Large intestine (tissue), 3 donors: ENCODE results near the gene COPZ2. TPM values are rescaled to one million over a fixed set of nuclear protein-coding genes. Genes with fewer than 3 reads are reported as not detected.
A peak's percentile ranks its signal among the peaks of the same experiment; 100 is the strongest.
"Not testable (repeated sequence)": the region's sequence is repeated elsewhere in the genome, so short reads cannot be mapped to it uniquely, and the experiment has no call there.

Experiments used
- DNase-seq, 2 donors: peaks; one replicate each; pipeline versions ENCODE4 v3.0.0 to v3.0.0-alpha.2; 2013
- H3K27ac ChIP-seq: one replicate; pipeline ENCODE4 v1.5.1; 2013; ENCODE audit warnings: low read length
- H3K27me3 ChIP-seq: 2 replicates; pipeline ENCODE4 v1.6.1; 2013; ENCODE audit warnings: low read length; ENCODE audit not compliant: control insufficient read depth, insufficient read depth
- H3K36me3 ChIP-seq: 2 replicates; pipeline ENCODE4 v1.6.1; 2013; ENCODE audit warnings: low read length; ENCODE audit not compliant: control insufficient read depth, insufficient read depth
- H3K4me1 ChIP-seq: one replicate; pipeline ENCODE4 v1.6.1; 2013; ENCODE audit warnings: low read length; ENCODE audit not compliant: control insufficient read depth, insufficient read depth
- H3K4me3 ChIP-seq: one replicate; pipeline ENCODE4 v1.5.1; 2013; ENCODE audit warnings: low read length
- H3K9me3 ChIP-seq: one replicate; pipeline ENCODE4 v1.6.1; 2013; ENCODE audit warnings: mild to moderate bottlenecking, low read depth, low read length, moderate library complexity; ENCODE audit not compliant: control insufficient read depth
- WGBS: methylation state at CpG from one replicate; pipeline ENCODE4 v1.1.5; 2013; ENCODE audit warnings: low lambda C conversion rate; ENCODE audit not compliant: insufficient coverage; 5-methylcytosine and 5-hydroxymethylcytosine counted together
- polyA plus RNA-seq: library from polyadenylated mRNA; unstranded; fragments of 120-200 nt; gene quantifications from one replicate; pipeline ENCODE4 v1.2.1, GENCODE V29; 2013

COPZ2 gene
- polyA plus RNA-seq, 1 donor: 13.2 TPM

DNA sequence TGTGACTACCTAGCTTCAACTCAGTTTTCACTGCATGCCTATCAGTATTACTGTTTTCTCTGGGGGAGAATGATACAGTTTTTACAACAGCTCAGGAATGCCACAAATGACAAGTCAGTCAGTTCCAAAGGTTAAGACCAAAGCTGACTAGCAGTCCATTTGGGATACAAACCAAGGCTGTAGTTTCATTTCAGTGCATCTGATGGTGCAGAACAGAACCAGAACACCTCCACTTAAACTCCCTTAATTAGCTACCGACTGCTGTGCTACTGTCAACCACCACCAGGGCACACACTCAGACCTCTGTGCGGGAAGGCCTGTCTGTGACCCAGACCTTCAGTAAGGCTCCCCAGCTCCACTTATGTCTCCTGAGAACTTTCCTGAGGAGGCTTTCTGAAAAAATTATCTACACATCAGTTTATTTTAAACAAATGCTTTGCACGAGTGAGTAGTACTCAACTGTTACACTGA, 30.9 kb upstream of the COPZ2 start:
- Histone ChIP-seq H3K4me1 (no peaks in the 10 kb centered on the region), H3K36me3 (peaks cover 46% of the 10 kb centered on the region), H3K27ac (no peak overlapping the region), H3K9me3 (no peaks in the 10 kb centered on the region), H3K27me3 (no peaks in the 10 kb centered on the region), H3K4me3 (no peak overlapping the region)
- no CpG with 5 or more reads among the region's 3 CpGs for WGBS
- DNase-seq: peak; percentile 25 to 58

DNA sequence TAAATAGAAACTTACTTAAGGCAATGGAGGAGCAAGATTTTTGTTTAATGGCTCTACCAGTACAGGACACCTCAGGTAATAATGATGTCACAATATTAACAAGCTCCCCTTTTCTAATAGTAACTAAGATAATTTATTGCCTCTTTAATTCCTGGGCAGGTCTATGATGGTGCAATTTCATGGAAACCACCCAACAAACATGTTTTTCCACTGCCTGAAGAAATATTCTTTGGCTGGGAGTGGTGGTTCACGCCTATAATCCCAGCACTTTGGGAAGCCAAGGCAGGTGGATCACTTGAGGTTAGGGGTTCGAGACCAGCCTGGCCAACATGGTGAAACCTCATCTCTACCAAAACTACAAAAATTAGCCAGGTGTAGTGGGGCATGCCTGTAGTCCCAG, 30.2 kb upstream of the COPZ2 start:
- H3K27ac ChIP-seq, H3K4me3 ChIP-seq, H3K9me3 ChIP-seq, H3K4me1 ChIP-seq, DNase-seq, H3K27me3 ChIP-seq: not testable (repeated sequence)
- WGBS: no CpG with 5 or more reads among the region's 2 CpGs
- H3K36me3 ChIP-seq: peaks cover 48% of the 10 kb centered on the region

DNA sequence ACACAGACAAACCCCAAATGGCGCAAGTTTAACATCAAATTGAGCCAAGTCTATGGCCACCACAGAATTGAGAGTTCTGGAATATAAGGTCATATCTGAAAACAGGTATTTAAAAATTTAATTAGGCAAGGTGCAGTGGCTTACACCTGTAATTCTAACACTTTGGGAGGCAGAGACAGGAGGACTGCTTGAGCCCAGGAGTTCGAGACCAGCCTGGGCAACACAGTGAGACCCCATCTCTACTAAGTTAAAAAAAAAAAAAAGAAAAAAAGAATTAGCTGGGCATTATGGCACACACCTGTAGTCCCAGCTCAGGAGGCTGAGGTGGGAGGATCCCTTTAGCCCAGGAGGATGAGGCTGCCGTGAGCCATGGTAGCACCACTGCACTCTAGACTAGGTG, 29.6 kb upstream of the COPZ2 start:
- no peaks in the 10 kb centered on the region for H3K4me1 ChIP-seq
- 100% methylated on average over 1 of the region's 3 CpGs for WGBS
- DNase-seq: no peak
- no peak overlapping the region for H3K27ac ChIP-seq
- no peak overlapping the region for H3K4me3 ChIP-seq
- H3K36me3 ChIP-seq: peaks cover 51% of the 10 kb centered on the region
- no peaks in the 10 kb centered on the region for H3K27me3 ChIP-seq
- no peaks in the 10 kb centered on the region for H3K9me3 ChIP-seq

DNA sequence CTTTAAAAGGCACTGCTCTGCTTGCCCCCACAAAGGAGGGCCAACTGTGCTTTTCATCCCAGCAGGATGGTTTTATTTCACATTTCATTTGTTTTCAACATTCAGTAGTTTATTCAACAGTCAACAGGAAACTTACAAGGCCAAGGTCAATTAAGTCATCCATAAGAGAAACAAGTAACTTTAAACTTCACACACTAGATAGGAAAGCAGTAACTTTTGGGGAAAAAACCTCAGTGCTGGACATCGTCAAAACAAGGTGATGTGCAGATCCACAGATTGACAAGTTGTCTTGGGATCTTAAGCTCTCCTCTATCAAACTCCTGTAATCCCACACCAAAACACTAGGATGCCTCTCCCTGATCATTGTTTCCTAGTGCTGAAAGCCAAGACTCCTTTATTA, 29.1 kb upstream of the COPZ2 start:
- no CpG with 5 or more reads among the region's 1 CpG for WGBS
- Histone ChIP-seq H3K4me3 (no peak overlapping the region), H3K27me3 (no peaks in the 10 kb centered on the region), H3K36me3 (peaks cover 52% of the 10 kb centered on the region), H3K4me1 (no peaks in the 10 kb centered on the region), H3K9me3 (no peaks in the 10 kb centered on the region), H3K27ac (no peak overlapping the region)
- no peak for DNase-seq

DNA sequence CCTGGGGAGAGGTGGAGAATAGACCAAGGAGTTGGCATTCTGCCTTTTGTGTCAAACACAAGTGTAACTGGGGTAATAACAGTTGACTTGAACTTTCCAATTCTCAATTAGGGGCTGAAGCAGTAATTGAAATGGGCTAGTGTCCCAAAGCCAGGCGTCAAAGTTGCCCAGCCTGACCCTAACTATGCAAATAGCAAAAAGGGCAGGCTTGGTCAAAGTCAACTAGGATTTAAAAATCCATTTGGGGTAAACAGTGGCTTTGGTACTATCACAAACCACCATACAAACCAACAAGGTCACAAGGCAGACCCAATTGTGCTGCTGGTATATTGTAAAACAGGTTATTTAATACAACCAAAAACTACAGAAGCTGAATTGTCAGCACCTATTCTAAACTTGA, 28.6 kb upstream of the COPZ2 start:
- no CpG with 5 or more reads among the region's 1 CpG for WGBS
- Histone ChIP-seq H3K27me3 (no peaks in the 10 kb centered on the region), H3K36me3 (peaks cover 52% of the 10 kb centered on the region), H3K27ac (no peak overlapping the region), H3K4me1 (no peaks in the 10 kb centered on the region), H3K9me3 (no peaks in the 10 kb centered on the region), H3K4me3 (no peak overlapping the region)
- DNase-seq: no peak

DNA sequence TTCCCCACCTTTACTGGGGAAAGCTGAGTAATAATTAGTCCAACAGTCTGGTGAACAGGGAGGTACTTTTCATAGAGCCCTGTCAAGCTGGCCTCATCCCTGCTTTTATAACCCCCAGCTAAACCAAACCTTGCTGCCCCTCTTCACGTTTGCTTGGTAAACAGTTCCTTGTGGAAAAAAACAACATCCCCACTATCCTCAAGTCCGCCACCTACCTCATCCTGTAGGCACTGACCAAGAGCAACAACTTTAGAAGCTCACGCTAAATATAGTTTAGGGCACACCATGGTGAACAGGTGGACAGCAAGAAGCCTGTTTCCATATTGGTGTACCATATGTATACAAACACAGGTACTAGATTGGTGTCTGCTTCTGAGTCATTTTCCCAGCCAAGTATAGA, 27.0 kb upstream of the COPZ2 start:
- no peak for DNase-seq
- no peak overlapping the region for H3K4me3 ChIP-seq
- H3K36me3 ChIP-seq: peaks cover 62% of the 10 kb centered on the region
- WGBS: no CpG with 5 or more reads among the region's 3 CpGs
- no peak overlapping the region for H3K27ac ChIP-seq
- H3K27me3 ChIP-seq: no peaks in the 10 kb centered on the region
- H3K9me3 ChIP-seq: no peaks in the 10 kb centered on the region
- no peaks in the 10 kb centered on the region for H3K4me1 ChIP-seq

DNA sequence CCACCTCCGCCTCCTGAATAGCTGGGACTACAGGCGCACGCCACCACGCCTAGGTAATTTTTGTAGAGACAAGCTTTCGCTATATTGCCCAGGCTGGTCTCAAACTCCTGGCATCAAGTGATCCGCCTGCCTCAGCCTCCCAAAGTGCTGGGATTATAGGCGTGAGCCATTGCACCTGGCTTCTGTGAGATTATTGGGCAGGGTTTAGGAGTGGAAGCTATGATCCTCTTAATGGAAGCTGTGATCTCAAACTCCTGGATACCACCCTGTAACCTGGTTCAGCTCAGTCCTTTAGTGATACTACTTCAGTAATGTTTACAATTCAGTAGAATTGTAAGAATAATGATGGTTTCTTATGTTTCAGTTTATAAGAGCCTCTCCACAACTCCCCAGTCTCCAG, 24.7 kb upstream of the COPZ2 start:
- Histone ChIP-seq H3K27ac (no peak overlapping the region), H3K36me3 (peaks cover 80% of the 10 kb centered on the region), H3K4me3 (no peak overlapping the region), H3K4me1 (no peaks in the 10 kb centered on the region), H3K27me3 (no peaks in the 10 kb centered on the region), H3K9me3 (no peaks in the 10 kb centered on the region)
- no CpG with 5 or more reads among the region's 7 CpGs for WGBS
- no peak for DNase-seq

DNA sequence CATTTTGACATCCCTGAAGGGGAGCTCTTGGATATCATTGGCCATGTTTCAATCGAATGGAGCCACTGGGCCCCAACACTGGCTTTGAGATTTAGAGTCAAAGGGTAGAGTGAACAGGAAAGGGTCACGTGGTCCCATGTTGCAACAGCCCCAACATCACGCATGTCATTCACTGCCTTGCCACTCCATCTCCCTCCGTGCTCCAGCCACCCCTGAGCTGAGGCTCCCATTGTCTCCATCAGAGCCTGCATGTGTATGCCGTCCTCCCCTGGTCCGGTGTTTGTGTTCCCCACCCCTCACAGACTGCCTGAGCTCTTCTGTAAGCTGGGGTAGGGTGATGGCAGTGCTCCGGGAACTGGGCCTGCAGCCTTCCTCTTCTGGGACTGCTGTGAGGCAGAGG, 22.7 kb upstream of the COPZ2 start:
- Histone ChIP-seq H3K36me3 (peaks cover 91% of the 10 kb centered on the region), H3K27ac (no peak overlapping the region), H3K9me3 (no peaks in the 10 kb centered on the region), H3K27me3 (no peaks in the 10 kb centered on the region), H3K4me3 (no peak overlapping the region), H3K4me1 (peaks cover 3% of the 10 kb centered on the region)
- no CpG with 5 or more reads among the region's 7 CpGs for WGBS
- DNase-seq: no peak

DNA sequence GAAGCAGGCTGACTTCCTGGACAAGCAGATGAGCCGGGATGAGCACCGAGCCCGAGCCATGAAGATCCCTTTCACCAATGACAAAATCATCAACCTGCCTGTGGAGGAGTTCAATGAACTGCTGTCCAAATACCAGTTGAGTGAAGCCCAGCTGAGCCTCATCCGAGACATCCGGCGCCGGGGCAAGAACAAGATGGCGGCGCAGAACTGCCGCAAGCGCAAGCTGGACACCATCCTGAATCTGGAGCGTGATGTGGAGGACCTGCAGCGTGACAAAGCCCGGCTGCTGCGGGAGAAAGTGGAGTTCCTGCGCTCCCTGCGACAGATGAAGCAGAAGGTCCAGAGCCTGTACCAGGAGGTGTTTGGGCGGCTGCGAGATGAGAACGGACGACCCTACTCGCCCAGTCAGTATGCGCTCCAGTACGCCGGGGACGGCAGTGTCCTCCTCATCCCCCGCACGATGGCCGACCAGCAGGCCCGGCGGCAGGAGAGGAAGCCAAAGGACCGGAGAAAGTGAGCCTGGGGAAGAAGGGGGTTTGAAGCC, 21.6 kb upstream of the COPZ2 start:
- no peak for DNase-seq
- Histone ChIP-seq H3K9me3 (no peaks in the 10 kb centered on the region), H3K27ac (no peak overlapping the region)

DNA sequence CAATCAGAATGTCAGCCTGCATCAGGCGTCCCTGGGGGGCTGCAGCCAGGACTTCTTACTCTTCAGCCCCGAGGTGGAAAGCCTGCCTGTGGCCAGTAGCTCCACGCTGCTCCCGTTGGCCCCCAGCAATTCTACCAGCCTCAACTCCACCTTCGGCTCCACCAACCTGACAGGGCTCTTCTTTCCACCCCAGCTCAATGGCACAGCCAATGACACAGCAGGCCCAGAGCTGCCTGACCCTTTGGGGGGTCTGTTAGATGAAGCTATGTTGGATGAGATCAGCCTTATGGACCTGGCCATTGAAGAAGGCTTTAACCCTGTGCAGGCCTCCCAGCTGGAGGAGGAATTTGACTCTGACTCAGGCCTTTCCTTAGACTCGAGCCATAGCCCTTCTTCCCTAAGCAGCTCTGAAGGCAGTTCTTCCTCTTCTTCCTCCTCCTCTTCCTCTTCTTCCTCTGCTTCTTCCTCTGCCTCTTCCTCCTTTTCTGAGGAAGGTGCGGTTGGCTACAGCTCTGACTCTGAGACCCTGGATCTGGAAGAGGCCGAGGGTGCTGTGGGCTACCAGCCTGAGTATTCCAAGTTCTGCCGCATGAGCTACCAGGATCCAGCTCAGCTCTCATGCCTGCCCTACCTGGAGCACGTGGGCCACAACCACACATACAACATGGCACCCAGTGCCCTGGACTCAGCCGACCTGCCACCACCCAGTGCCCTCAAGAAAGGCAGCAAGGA, 21.0 kb upstream of the COPZ2 start:
- H3K4me3 ChIP-seq: no peak overlapping the region
- peaks cover 18% of the 10 kb centered on the region for H3K4me1 ChIP-seq
- no CpG with 5 or more reads among the region's 11 CpGs for WGBS
- no peaks in the 10 kb centered on the region for H3K9me3 ChIP-seq
- DNase-seq: no peak
- no peak overlapping the region for H3K27ac ChIP-seq
- no peaks in the 10 kb centered on the region for H3K27me3 ChIP-seq
- peaks cover 85% of the 10 kb centered on the region for H3K36me3 ChIP-seq

More for the DNA sequence above, 21.6 kb upstream of the COPZ2 start:
- Histone ChIP-seq H3K4me1 (peaks cover 12% of the 10 kb centered on the region), H3K4me3 (no peak overlapping the region), H3K27me3 (no peaks in the 10 kb centered on the region), H3K36me3 (peaks cover 86% of the 10 kb centered on the region)
- 100% methylated on average over 1 of the region's 32 CpGs for whole genome bisulfite sequencing

DNA sequence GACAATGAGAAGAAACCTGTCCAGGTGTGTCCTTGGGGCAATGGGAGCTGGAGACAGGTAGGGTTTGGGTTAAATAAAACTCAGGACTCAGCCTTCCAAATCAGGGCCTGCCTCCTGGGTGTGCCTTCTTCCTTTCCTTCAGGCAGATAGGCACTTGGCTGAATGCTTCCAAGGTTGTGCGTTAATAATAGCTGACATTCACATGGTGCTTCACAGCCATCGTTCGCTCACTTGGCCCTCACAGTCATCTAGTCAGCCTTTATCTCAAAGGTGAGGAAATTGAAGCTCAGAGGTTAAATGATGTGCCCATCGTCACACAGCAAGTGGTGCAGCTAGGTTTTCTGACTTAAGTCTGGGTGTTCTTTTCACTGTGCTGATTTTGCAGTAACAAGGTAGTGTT, 20.0 kb upstream of the COPZ2 start:
- Histone ChIP-seq H3K9me3 (no peaks in the 10 kb centered on the region), H3K4me1 (peaks cover 28% of the 10 kb centered on the region), H3K36me3 (peaks cover 85% of the 10 kb centered on the region), H3K27me3 (no peaks in the 10 kb centered on the region), H3K27ac (no peak overlapping the region), H3K4me3 (no peak overlapping the region)
- WGBS: no CpG with 5 or more reads among the region's 4 CpGs
- no peak for DNase-seq
